GM12873 (cell line): Measurements from ENCODE around the gene OIT3.

ENCODE experiments used
- TF ChIP-seq, protein P1 (sequence below): IDR thresholded peaks from 2 replicates; pipeline ENCODE4 v1.5.1; 2012; ENCODE audit warnings: low read depth, mild to moderate bottlenecking, moderate library complexity, low read length, control low read depth; ENCODE audit not compliant: insufficient read depth; ENCODE audit errors: missing control alignments

OIT3 gene

GRCh38 chr10:72893136-72893798 lies at the start of gene OIT3:
OIT3 (plus strand) TSS chr10:72893739; CDS start chr10:72893799, 60 bp downstream.
- TF ChIP-seq, protein P1, sequence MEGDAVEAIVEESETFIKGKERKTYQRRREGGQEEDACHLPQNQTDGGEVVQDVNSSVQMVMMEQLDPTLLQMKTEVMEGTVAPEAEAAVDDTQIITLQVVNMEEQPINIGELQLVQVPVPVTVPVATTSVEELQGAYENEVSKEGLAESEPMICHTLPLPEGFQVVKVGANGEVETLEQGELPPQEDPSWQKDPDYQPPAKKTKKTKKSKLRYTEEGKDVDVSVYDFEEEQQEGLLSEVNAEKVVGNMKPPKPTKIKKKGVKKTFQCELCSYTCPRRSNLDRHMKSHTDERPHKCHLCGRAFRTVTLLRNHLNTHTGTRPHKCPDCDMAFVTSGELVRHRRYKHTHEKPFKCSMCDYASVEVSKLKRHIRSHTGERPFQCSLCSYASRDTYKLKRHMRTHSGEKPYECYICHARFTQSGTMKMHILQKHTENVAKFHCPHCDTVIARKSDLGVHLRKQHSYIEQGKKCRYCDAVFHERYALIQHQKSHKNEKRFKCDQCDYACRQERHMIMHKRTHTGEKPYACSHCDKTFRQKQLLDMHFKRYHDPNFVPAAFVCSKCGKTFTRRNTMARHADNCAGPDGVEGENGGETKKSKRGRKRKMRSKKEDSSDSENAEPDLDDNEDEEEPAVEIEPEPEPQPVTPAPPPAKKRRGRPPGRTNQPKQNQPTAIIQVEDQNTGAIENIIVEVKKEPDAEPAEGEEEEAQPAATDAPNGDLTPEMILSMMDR: no peak

GRCh38 chr10:72846238-72846637 lies 47.3 kb upstream of the OIT3 start:
- TF ChIP-seq, protein P1: no peak

GRCh38 chr10:72847681-72848080 lies 45.9 kb upstream of the OIT3 start:
- TF ChIP-seq, protein P1: no peak

DNA sequence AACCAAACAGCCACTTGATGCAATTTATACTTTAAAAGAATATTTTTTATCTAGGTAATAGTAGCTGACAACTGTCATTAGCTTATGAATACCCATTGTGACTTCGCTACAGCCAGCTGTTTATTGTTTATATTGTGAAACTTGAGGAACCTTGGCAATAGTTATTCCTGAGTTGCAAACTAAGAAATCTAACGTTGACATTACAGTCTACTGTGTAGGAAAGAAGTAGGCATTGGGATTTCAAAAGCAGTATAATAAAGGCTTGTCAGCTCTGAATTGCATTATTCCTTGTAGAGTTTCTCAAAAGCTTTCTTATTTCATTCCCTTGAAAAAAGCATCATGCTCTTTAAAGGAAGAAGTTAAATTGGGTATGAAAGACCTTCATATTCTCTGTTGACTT lies 42.7 kb upstream of the OIT3 start:
- TF ChIP-seq, protein P1: no peak

- TF ChIP-seq, protein P1: no peak
Measured at GRCh38 chr10:72851509-72851908, 42.0 kb upstream of the OIT3 start.

GRCh38 chr10:72852508-72852907 lies 41.0 kb upstream of the OIT3 start:
- TF ChIP-seq, protein P1: no peak

DNA sequence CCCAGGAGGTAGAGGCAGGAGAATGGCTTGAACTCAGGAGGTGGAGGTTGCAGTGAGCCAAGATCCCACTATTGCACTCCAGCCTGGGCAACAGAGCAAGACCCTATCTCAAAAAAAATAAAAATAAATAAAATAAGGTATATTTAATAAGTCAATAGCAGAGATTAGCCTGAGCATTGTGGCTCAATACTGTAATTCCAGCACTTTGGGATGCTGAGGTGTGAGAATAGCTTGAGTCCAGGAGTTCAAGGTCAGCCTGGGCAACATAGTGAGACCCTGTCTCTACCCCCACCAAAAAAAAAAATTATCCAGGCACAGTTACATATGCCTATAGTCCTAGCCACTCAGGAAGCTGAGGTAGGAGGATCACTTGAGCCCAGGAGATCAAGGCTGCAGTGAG lies 38.4 kb upstream of the OIT3 start:
- TF ChIP-seq, protein P1: no peak

- TF ChIP-seq, protein P1: no peak
Measured at GRCh38 chr10:72855790-72856189, 37.7 kb upstream of the OIT3 start.
